ENCODE data around the gene TSPAN9. TPM values are rescaled to one million over a fixed set of nuclear protein-coding genes. Genes with fewer than 3 reads are reported as not detected.
A peak's percentile ranks its signal among the peaks of the same experiment; 100 is the strongest.

The TSPAN9 gene
- total and polyA plus RNA-seq, 9 of the 15 experiments (the other 6 are each of a cell fraction or from before 2014, with no cell fraction given), result 0.23 to 2.1 (median 0.60) TPM; not detected in 2

GRCh38 chr12:3128498-3129293, 51.5 kb downstream of the TSPAN9 start:
- ATAC-seq, result no peak
- DNase-seq (ENCODE audit: extremely low read depth in 1 of 4, low spot score in 3 of 4), result no peak
- WGBS (ENCODE audit: insufficient coverage, low coverage, missing lambda C conversion rate), result 4% methylated on average over 6 of the region's 6 CpGs
- Histone ChIP-seq H3K79me2 (ENCODE audit: control insufficient read depth, insufficient read depth, low read length) (no peaks in the 10 kb centered on the region), H3K27ac (ENCODE audit: extremely low read depth, low read depth, low read length) (no peak overlapping the region), H3K9ac (ENCODE audit: insufficient read depth in 1 of 2, low read depth in 2 of 2, low read length in 2 of 2) (no peak overlapping the region), H3K4me2 (ENCODE audit: insufficient read depth, low read length) (no peak overlapping the region), H3K27me3 (ENCODE audit: control insufficient read depth in 2 of 2, insufficient read depth in 2 of 2, low read length in 2 of 2) (peaks cover 2 to 23% of the 10 kb centered on the region in 2 experiments; a peak in 4 of 5 replicates), H3K4me3 (no peak overlapping the region), H3K9me1 (ENCODE audit: control insufficient read depth, insufficient read depth, low read length) (no peaks in the 10 kb centered on the region), H4K20me1 (replicated peaks; ENCODE audit: control insufficient read depth, insufficient read depth, low read length) (no peaks in the 10 kb centered on the region), H3K9me3 (replicated peaks; ENCODE audit: control insufficient read depth, insufficient read depth, low read depth, low read length) (no peaks in the 10 kb centered on the region), H3K4me1 (replicated peaks in 1 of 2; ENCODE audit: control insufficient read depth in 2 of 2, insufficient read depth in 2 of 2, low read length in 2 of 2) (no peaks in the 10 kb centered on the region), H3K36me3 (ENCODE audit: control insufficient read depth, insufficient read depth, low read length) (no peaks in the 10 kb centered on the region), H2AFZ (ENCODE audit: low read depth, low read length) (no peak overlapping the region)
- POLR2A ChIA-PET, result no interaction called here
- TF ChIP-seq POLR3A (IDR thresholded peaks at IDR 0.05; ENCODE audit: borderline replicate concordance, extremely low read depth, insufficient read depth, insufficient read length) (no peak), CEBPG (CRISPR knock-in tag; IDR thresholded peaks at IDR 0.05) (no peak), CEBPG (tag; conservative IDR thresholded peaks at IDR 0.05 in 1 of 2, IDR thresholded peaks at IDR 0.05 in 1 of 2) (peak in 1 of 2 experiments; percentile 73; a peak in 3 of 4 replicates), RBM39 (optimal IDR thresholded peaks at IDR 0.05; ENCODE audit: low read depth, low read length) (no peak), ZNF146 (CRISPR knock-in tag; IDR thresholded peaks at IDR 0.05; ENCODE audit: unreplicated experiment) (peak; percentile 47), POLR2H (tag; IDR thresholded peaks at IDR 0.05; ENCODE audit: low read depth) (no peak), CEBPB (tag; IDR thresholded peaks at IDR 0.05) (peak; percentile 55), TAF9B (IDR thresholded peaks at IDR 0.05; ENCODE audit: partially characterized antibody) (no peak), ZNF57 (CRISPR knock-in tag; IDR thresholded peaks at IDR 0.05) (no peak), TCF7 (IDR thresholded peaks at IDR 0.05; ENCODE audit: borderline replicate concordance) (no peak), ZNF407 (IDR thresholded peaks at IDR 0.05; ENCODE audit: low read depth) (no peak)
- TF ChIP-seq, protein P1, sequence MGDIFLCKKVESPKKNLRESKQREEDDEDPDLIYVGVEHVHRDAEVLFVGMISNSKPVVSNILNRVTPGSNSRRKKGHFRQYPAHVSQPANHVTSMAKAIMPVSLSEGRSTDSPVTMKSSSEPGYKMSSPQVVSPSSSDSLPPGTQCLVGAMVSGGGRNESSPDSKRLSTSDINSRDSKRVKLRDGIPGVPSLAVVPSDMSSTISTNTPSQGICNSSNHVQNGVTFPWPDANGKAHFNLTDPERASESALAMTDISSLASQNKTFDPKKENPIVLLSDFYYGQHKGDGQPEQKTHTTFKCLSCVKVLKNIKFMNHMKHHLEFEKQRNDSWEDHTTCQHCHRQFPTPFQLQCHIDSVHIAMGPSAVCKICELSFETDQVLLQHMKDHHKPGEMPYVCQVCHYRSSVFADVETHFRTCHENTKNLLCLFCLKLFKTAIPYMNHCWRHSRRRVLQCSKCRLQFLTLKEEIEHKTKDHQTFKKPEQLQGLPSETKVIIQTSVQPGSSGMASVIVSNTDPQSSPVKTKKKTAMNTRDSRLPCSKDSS (IDR thresholded peaks at IDR 0.05; ENCODE audit: low read depth, partially characterized antibody), result no peak
- intact Hi-C loops (cut with micrococcal nuclease) (no loop called here), in situ Hi-C loops (cut with MboI) (no loop called here)
- CTCF ChIA-PET (ENCODE audit: low intra/inter-chr PET ratio), result no interaction called here
- FAIRE-seq, result no peak
- no TSS peak for BruUV-seq (replicated peaks)

Data from K562 (cell line).